ENCODE results near the gene STAT1.

GRCh38 chr2:190988910-190989309 lies 25.1 kb downstream of the STAT1 start:
- TF ChIP-seq NR0B1 (IDR thresholded peaks at IDR 0.05; ENCODE audit: partially characterized antibody) (no peak), GABPA (tag; conservative IDR thresholded peaks at IDR 0.05; ENCODE audit: low read depth) (no peak), KAT2B (IDR thresholded peaks at IDR 0.05; ENCODE audit: low read depth, low read length) (no peak), PKNOX1 (IDR thresholded peaks at IDR 0.05) (no peak)

Data from K562 (cell line).